Measurements from ENCODE around the gene GSS.

GRCh38 chr20:34965051-34965450 lies 9.4 kb upstream of the GSS start:
- TF ChIP-seq CTCF (IDR thresholded peaks at IDR 0.05) (no peak), POLR2A (IDR thresholded peaks at IDR 0.05) (no peak)

All from Peyer's patch (tissue), 4 donors.